SK-N-SH treated with all-trans-retinoic acid at 6 μM for 48 hours (cell line): ENCODE measurements around the gene MAPK4.

Experiments
- ATAC-seq: fragments of 200-7000 bp; cut with Tn5 transposase; 3 replicates; pipeline ENCODE4 v1.9.1; 2020; ENCODE audit warnings: mild to moderate bottlenecking, moderate library complexity
- ARNTL ChIP-seq: fragments of 450-650 bp; formaldehyde crosslinking; IDR thresholded peaks from 2 replicates; pipeline ENCODE4 v1.5.0; 2020; ENCODE audit warnings: low read depth, mild to moderate bottlenecking, moderate library complexity, borderline replicate concordance
- BACH2 ChIP-seq: fragments of 250-450 bp; sonication (Bioruptor Pico); IDR thresholded peaks from 2 replicates; pipeline ENCODE4 v1.9.0; 2021; ENCODE audit warnings: mild to moderate bottlenecking, borderline replicate concordance
- CSDC2 ChIP-seq: fragments of 250-450 bp; sonication (Bioruptor Pico); IDR thresholded peaks from 2 replicates; pipeline ENCODE4 v1.5.0; 2020; ENCODE audit warnings: mild to moderate bottlenecking, moderate library complexity
- CSRNP3 ChIP-seq: fragments of 250-450 bp; sonication (Bioruptor Pico); IDR thresholded peaks from 2 replicates; pipeline ENCODE4 v1.5.1; 2021; ENCODE audit warnings: mild to moderate bottlenecking, moderate library complexity
- ESRRG ChIP-seq: fragments of 250-450 bp; sonication (Bioruptor Pico); IDR thresholded peaks from 2 replicates; pipeline ENCODE4 v1.6.1; 2021; ENCODE audit warnings: mild to moderate bottlenecking
- GLIS3 ChIP-seq: fragments of 250-450 bp; sonication (Bioruptor Pico); IDR thresholded peaks from 2 replicates; pipeline ENCODE4 v1.5.0; 2020; ENCODE audit warnings: mild to moderate bottlenecking, moderate library complexity
- ISL1 ChIP-seq: fragments of 250-450 bp; sonication (Bioruptor Pico); IDR thresholded peaks from 2 replicates; pipeline ENCODE4 v2.1.2; 2022; ENCODE audit warnings: mild to moderate bottlenecking, moderate library complexity
- OSR1 ChIP-seq: fragments of 250-450 bp; sonication (Bioruptor Pico); IDR thresholded peaks from 2 replicates; pipeline ENCODE4 v1.8.0; 2022; ENCODE audit warnings: moderate library complexity, mild to moderate bottlenecking, inconsistent platforms
- PPARA ChIP-seq: fragments of 250-450 bp; sonication (Bioruptor Pico); IDR thresholded peaks from 2 replicates; pipeline ENCODE4 v1.5.0; 2020; ENCODE audit warnings: mild to moderate bottlenecking, borderline replicate concordance
- RARB ChIP-seq: fragments of 250-450 bp; sonication (Bioruptor Pico); IDR thresholded peaks from 2 replicates; pipeline ENCODE4 v1.8.0; 2021; ENCODE audit warnings: mild to moderate bottlenecking, moderate library complexity
- SNAI2 ChIP-seq: fragments of 250-450 bp; sonication (Bioruptor Pico); IDR thresholded peaks from 2 replicates; pipeline ENCODE4 v1.5.0; 2020; ENCODE audit warnings: mild to moderate bottlenecking, moderate library complexity
- TCF4 ChIP-seq: fragments of 250-450 bp; sonication (Bioruptor Pico); IDR thresholded peaks from 2 replicates; pipeline ENCODE4 v1.8.0; 2021; ENCODE audit warnings: mild to moderate bottlenecking, moderate library complexity, borderline replicate concordance
- TOX ChIP-seq: fragments of 250-450 bp; sonication (Bioruptor Pico); IDR thresholded peaks from 2 replicates; pipeline ENCODE4 v1.8.0; 2021; ENCODE audit warnings: mild to moderate bottlenecking, moderate library complexity, borderline replicate concordance
- TSHZ2 ChIP-seq: fragments of 250-450 bp; sonication (Bioruptor Pico); IDR thresholded peaks from 2 replicates; pipeline ENCODE4 v1.5.0; 2020; ENCODE audit warnings: mild to moderate bottlenecking, moderate library complexity
- ZC3H10 ChIP-seq: fragments of 250-450 bp; sonication (Bioruptor Pico); IDR thresholded peaks from 2 replicates; pipeline ENCODE4 v1.5.1; 2021; ENCODE audit warnings: mild to moderate bottlenecking, moderate library complexity
- ZFP3 ChIP-seq: fragments of 250-450 bp; sonication (Bioruptor Pico); IDR thresholded peaks from 2 replicates; pipeline ENCODE4 v1.5.0; 2020; ENCODE audit warnings: mild to moderate bottlenecking, moderate library complexity
- ZFP30 ChIP-seq: fragments of 450-650 bp; formaldehyde crosslinking; IDR thresholded peaks from 2 replicates; pipeline ENCODE4 v1.5.0; 2022; ENCODE audit warnings: mild to moderate bottlenecking, moderate library complexity
- ZNF565 ChIP-seq: fragments of 450-650 bp; formaldehyde crosslinking; conservative IDR thresholded peaks from 2 replicates; pipeline ENCODE4 v1.5.0; 2020; ENCODE audit warnings: low read depth, mild to moderate bottlenecking, moderate library complexity
- ZNF70 ChIP-seq: fragments of 450-650 bp; formaldehyde crosslinking; IDR thresholded peaks from 2 replicates; pipeline ENCODE4 v1.5.0; 2020; ENCODE audit warnings: mild to moderate bottlenecking, moderate library complexity
- ZNF8 ChIP-seq: fragments of 450-650 bp; formaldehyde crosslinking; IDR thresholded peaks from 2 replicates; pipeline ENCODE4 v1.5.0; 2020; ENCODE audit warnings: mild to moderate bottlenecking, moderate library complexity
- TF ChIP-seq, protein P1 (sequence below): fragments of 250-450 bp; sonication (Bioruptor Pico); IDR thresholded peaks from 2 replicates; pipeline ENCODE4 v1.8.0; 2020; ENCODE audit warnings: mild to moderate bottlenecking, moderate library complexity, borderline replicate concordance

Gene MAPK4

DNA sequence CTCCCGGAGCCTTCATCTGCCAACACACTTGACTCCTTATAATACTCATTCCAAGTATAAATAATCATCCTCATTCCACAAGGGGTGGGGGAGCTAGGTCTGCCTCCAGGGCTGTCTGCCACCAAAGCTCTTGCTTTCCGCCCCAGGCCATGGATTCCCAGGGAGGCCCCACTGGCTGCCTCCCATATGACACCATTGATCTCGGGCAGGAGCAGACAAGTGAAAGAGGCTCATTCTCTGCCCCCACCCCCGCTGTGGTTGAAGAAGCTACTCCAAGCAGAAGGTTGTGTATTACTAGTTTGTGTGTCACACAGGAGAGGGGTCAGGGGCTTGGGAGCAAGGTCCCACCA, 160.4 kb downstream of the MAPK4 start:
- ATAC-seq: no peak
- TF ChIP-seq ZFP3: no peak
- no peak for TF ChIP-seq CSRNP3
- TF ChIP-seq ZNF565: no peak
- no peak for TF ChIP-seq RARB (CRISPR knock-in tag)
- no peak for TF ChIP-seq CSDC2 (CRISPR knock-in tag)
- TF ChIP-seq ESRRG (CRISPR knock-in tag): no peak
- TF ChIP-seq TOX (CRISPR knock-in tag): no peak
- TF ChIP-seq ZNF70 (CRISPR knock-in tag): no peak
- no peak for TF ChIP-seq TCF4 (CRISPR knock-in tag)
- no peak for TF ChIP-seq OSR1
- no peak for TF ChIP-seq ARNTL
- TF ChIP-seq SNAI2: no peak
- TF ChIP-seq ZC3H10 (CRISPR knock-in tag): no peak
- TF ChIP-seq, all 23 proteins: peak for 0

- no peak for ATAC-seq
Observed at GRCh38 chr18:50721006-50721405, 161.1 kb downstream of the MAPK4 start.

More at GRCh38 chr18:50721006-50721405, 161.1 kb downstream of the MAPK4 start:
- TF ChIP-seq ZFP30 (CRISPR knock-in tag): no peak
- no peak for TF ChIP-seq SNAI2
- no peak for TF ChIP-seq ISL1 (CRISPR knock-in tag)
- no peak for TF ChIP-seq RARB (CRISPR knock-in tag)
- TF ChIP-seq ESRRG (CRISPR knock-in tag): no peak
- TF ChIP-seq, protein P1, sequence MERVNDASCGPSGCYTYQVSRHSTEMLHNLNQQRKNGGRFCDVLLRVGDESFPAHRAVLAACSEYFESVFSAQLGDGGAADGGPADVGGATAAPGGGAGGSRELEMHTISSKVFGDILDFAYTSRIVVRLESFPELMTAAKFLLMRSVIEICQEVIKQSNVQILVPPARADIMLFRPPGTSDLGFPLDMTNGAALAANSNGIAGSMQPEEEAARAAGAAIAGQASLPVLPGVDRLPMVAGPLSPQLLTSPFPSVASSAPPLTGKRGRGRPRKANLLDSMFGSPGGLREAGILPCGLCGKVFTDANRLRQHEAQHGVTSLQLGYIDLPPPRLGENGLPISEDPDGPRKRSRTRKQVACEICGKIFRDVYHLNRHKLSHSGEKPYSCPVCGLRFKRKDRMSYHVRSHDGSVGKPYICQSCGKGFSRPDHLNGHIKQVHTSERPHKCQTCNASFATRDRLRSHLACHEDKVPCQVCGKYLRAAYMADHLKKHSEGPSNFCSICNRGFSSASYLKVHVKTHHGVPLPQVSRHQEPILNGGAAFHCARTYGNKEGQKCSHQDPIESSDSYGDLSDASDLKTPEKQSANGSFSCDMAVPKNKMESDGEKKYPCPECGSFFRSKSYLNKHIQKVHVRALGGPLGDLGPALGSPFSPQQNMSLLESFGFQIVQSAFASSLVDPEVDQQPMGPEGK (CRISPR knock-in tag): no peak
- TF ChIP-seq OSR1: no peak
- TF ChIP-seq BACH2: no peak
- TF ChIP-seq GLIS3 (CRISPR knock-in tag): no peak
- no peak for TF ChIP-seq PPARA (CRISPR knock-in tag)
- no peak for TF ChIP-seq ZNF8
- TF ChIP-seq TOX (CRISPR knock-in tag): no peak
- no peak for TF ChIP-seq TSHZ2
- TF ChIP-seq CSRNP3: no peak
- TF ChIP-seq ZNF70 (CRISPR knock-in tag): no peak
- no peak for TF ChIP-seq ZFP3
- no peak for TF ChIP-seq ARNTL
- no peak for TF ChIP-seq ZC3H10 (CRISPR knock-in tag)
- TF ChIP-seq TCF4 (CRISPR knock-in tag): no peak
- no peak for TF ChIP-seq CSDC2 (CRISPR knock-in tag)
